Prostate gland (tissue), 2 donors: ENCODE data around the gene NES. TPM values are rescaled to one million over a fixed set of nuclear protein-coding genes. Genes with fewer than 3 reads are reported as not detected.
A peak's percentile ranks its signal among the peaks of the same experiment; 100 is the strongest.

ENCODE experiments used
- DNase-seq: peaks from one replicate; pipeline ENCODE4 v3.0.0-alpha.2; 2019; ENCODE audit warnings: low spot score
- H3K27ac ChIP-seq, 2 donors: fragments of 200-600 bp; sonication (generic); 2 replicates each; pipeline ENCODE4 v1.5.1; 2017 to 2019
- H3K27me3 ChIP-seq: fragments of 200-600 bp; sonication (generic); replicated peaks from 2 replicates; pipeline ENCODE4 v1.5.1; 2019; ENCODE audit not compliant: insufficient read depth
- H3K36me3 ChIP-seq, 2 donors: fragments of 200-600 bp; sonication (generic); 1 replicate in 1 of 2; 2 replicates in 1 of 2; pipeline versions ENCODE4 v1.5.1 to v1.8.1; 2017 to 2019
- H3K4me1 ChIP-seq: fragments of 200-600 bp; sonication (generic); replicated peaks from 2 replicates; pipeline ENCODE4 v1.5.1; 2019
- H3K4me3 ChIP-seq, 2 donors: fragments of 200-600 bp; sonication (generic); 2 replicates each; pipeline ENCODE4 v1.5.1; 2017 to 2019
- H3K9me3 ChIP-seq: fragments of 200-600 bp; sonication (generic); 2 replicates; pipeline ENCODE4 v1.5.1; 2017
- POLR2A ChIP-seq: fragments of 450-650 bp; IDR thresholded peaks from one replicate; pipeline ENCODE4 v1.6.1; 2016; ENCODE audit warnings: antibody characterized with exemption, mild to moderate bottlenecking
- POLR2AphosphoS5 ChIP-seq: sonication (generic); formaldehyde crosslinking; IDR thresholded peaks from one replicate; pipeline ENCODE4 v1.6.1; 2017; ENCODE audit warnings: antibody characterized with exemption
- WGBS: methylation state at CpG from one replicate; pipeline ENCODE4 v1.1.5; 2018; 5-methylcytosine and 5-hydroxymethylcytosine counted together
- intact Hi-C: fragments of 100-400 bp; cut with DNase I; formaldehyde crosslinking; loops from one replicate; pipeline ENCODE4 v1.14.2; 2022
- total RNA-seq, 2 donors: library from RNA; depleted of rRNA; stranded (reverse); fragments of >200 nt; gene quantifications; one replicate each; pipeline ENCODE4 v1.1.0, GENCODE V29; 2016
- TF ChIP-seq, protein P1 (sequence below), 4 experiments: fragments of 200-600 bp in 2 of 4; fragments of 450-650 bp in 2 of 4; sonication (generic) in 2 of 4; IDR thresholded peaks; 1 replicate in 3 of 4; 2 replicates in 1 of 4; pipeline ENCODE4 v1.5.1; 2016 to 2019; ENCODE audit warnings: antibody characterized with exemption in 4 of 4, mild to moderate bottlenecking in 2 of 4, moderate library complexity in 2 of 4

The NES gene
- 10 to 100 TPM; 11.2 to 33.4 TPM for total RNA-seq

GRCh38 chr1:156676820-156677615, at the start of gene NES:
Gene NES (minus strand): TSS chr1:156677407. CDS start chr1:156677264, 143 bp downstream.
- Histone ChIP-seq H3K4me3 (peak within 1 kb of the TSS; percentile 27 to 33), H3K36me3 (no peaks in the 10 kb centered on the region), H3K4me1 (peaks cover 4% of the 10 kb centered on the region), H3K27ac (peak within 1 kb of the TSS; percentile 60 to 74), H3K9me3 (no peaks in the 10 kb centered on the region), H3K27me3 (peaks cover 5% of the 10 kb centered on the region)
- DNase-seq, result no peak
- intact Hi-C loops, result no loop called here
- TF ChIP-seq POLR2AphosphoS5 (peak; percentile 27), POLR2A (no peak)
- TF ChIP-seq, protein P1, sequence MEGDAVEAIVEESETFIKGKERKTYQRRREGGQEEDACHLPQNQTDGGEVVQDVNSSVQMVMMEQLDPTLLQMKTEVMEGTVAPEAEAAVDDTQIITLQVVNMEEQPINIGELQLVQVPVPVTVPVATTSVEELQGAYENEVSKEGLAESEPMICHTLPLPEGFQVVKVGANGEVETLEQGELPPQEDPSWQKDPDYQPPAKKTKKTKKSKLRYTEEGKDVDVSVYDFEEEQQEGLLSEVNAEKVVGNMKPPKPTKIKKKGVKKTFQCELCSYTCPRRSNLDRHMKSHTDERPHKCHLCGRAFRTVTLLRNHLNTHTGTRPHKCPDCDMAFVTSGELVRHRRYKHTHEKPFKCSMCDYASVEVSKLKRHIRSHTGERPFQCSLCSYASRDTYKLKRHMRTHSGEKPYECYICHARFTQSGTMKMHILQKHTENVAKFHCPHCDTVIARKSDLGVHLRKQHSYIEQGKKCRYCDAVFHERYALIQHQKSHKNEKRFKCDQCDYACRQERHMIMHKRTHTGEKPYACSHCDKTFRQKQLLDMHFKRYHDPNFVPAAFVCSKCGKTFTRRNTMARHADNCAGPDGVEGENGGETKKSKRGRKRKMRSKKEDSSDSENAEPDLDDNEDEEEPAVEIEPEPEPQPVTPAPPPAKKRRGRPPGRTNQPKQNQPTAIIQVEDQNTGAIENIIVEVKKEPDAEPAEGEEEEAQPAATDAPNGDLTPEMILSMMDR (IDR thresholded peaks at IDR 0.05), result no peak
- 1% methylated on average over 66 of the region's 70 CpGs for WGBS

DNA sequence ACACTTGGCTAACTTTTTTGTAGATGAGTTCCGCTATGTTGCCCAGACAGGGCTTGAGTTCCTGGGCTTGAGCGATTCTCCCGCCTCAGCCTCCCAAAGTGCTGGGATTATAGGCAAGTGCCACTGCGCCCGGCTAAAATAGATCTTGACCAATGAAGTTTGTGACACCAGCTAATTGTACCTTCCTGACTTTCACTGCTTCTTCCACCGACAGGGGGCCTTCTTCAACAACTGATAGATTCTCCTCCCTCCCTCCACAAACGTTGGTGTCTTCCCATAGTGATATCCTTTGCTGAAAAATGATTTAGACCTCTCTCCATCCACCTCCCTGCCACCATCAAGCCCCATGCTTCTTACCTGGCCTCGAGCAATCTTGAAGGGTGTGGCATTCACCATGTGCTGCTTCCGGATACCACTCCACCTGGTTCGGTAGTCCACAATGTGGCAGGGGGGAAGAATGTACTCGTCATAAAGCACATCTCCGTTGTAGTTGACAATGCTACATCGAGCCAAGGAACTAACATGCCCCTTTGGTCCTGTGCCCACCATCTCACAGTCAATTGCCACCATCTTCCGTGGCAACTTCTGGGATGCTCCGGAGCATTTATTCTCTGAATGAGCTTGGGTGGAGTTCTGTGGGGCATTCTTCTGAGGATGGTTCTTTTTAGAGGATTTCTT, 49.5 kb upstream of the NES start:
- Histone ChIP-seq H3K4me3 (peak overlapping the region; percentile 9 to 14), H3K9me3 (no peaks in the 10 kb centered on the region), H3K36me3 (peaks cover 0 to 8% of the 10 kb centered on the region in 2 donors), H3K27me3 (no peaks in the 10 kb centered on the region), H3K4me1 (peaks cover 29% of the 10 kb centered on the region), H3K27ac (no peak overlapping the region)
- 41% methylated on average over 15 of the region's 15 CpGs for WGBS
- intact Hi-C loops, result no loop called here
- TF ChIP-seq POLR2AphosphoS5 (peak; percentile 5), POLR2A (no peak)
- TF ChIP-seq, protein P1 (IDR thresholded peaks at IDR 0.05), result peak in 3 of 4 experiments; percentile 32 to 57 (median 52)
- DNase-seq, result no peak

GRCh38 chr1:156725683-156726280, 48.6 kb upstream of the NES start:
- Histone ChIP-seq H3K4me1 (peaks cover 29% of the 10 kb centered on the region), H3K36me3 (peaks cover 0 to 8% of the 10 kb centered on the region in 2 donors), H3K9me3 (no peaks in the 10 kb centered on the region), H3K4me3 (peak overlapping the region; percentile 9 to 14), H3K27me3 (no peaks in the 10 kb centered on the region), H3K27ac (peak overlapping the region in 1 of 2 donors; percentile 20)
- DNase-seq, result peak; percentile 85
- 12% methylated on average over 18 of the region's 18 CpGs for WGBS
- TF ChIP-seq POLR2AphosphoS5, result peak; percentile 73
- TF ChIP-seq, protein P1 (IDR thresholded peaks at IDR 0.05), result peak; percentile 88 to 97 (median 96)
- TF ChIP-seq POLR2A, result no peak
- intact Hi-C loops, result loop anchor here (1.0 kb wide), 1 partner anchor 35 kb away; no protein-coding TSS in a partner anchor

- Histone ChIP-seq H3K27me3 (no peaks in the 10 kb centered on the region), H3K36me3 (peaks cover 0 to 8% of the 10 kb centered on the region in 2 donors), H3K4me3 (no peak overlapping the region), H3K4me1 (peaks cover 17% of the 10 kb centered on the region), H3K9me3 (no peaks in the 10 kb centered on the region), H3K27ac (no peak overlapping the region)
- TF ChIP-seq POLR2A, result no peak
- TF ChIP-seq, protein P1 (IDR thresholded peaks at IDR 0.05), result no peak
- no peak for TF ChIP-seq POLR2AphosphoS5
- intact Hi-C loops, result no loop called here
- no peak for DNase-seq
- 83% methylated on average over 4 of the region's 4 CpGs for WGBS
These were observed 44.3 kb upstream of the NES start for GRCh38 chr1:156721535-156721934.
